Measurements from ENCODE around the gene SNX1.

DNA sequence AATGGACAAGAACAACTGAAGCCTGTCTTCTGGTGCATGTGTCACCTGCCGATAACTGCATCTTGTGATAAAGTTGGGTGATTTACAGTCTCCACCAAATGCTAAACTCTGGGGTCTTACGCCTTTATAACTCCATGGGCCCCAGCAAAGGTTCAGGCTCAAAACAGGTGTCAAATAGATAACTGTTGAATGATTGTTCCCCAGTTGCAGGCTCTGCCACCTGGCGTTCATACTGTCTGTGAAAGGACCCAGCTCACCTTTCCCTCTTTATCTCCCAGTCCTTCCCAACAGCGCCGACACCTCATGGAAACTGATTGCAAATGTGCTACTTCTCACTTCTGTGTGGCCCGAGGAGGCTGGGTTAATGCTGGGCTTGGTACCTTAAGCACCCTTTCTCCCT lies 47.5 kb downstream of the SNX1 start:
- TF ChIP-seq EZH2 (IDR thresholded peaks at IDR 0.05; ENCODE audit: low read length, missing control alignments) = no peak
- TF ChIP-seq, protein P1, sequence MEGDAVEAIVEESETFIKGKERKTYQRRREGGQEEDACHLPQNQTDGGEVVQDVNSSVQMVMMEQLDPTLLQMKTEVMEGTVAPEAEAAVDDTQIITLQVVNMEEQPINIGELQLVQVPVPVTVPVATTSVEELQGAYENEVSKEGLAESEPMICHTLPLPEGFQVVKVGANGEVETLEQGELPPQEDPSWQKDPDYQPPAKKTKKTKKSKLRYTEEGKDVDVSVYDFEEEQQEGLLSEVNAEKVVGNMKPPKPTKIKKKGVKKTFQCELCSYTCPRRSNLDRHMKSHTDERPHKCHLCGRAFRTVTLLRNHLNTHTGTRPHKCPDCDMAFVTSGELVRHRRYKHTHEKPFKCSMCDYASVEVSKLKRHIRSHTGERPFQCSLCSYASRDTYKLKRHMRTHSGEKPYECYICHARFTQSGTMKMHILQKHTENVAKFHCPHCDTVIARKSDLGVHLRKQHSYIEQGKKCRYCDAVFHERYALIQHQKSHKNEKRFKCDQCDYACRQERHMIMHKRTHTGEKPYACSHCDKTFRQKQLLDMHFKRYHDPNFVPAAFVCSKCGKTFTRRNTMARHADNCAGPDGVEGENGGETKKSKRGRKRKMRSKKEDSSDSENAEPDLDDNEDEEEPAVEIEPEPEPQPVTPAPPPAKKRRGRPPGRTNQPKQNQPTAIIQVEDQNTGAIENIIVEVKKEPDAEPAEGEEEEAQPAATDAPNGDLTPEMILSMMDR (conservative IDR thresholded peaks at IDR 0.05 in 1 of 2, IDR thresholded peaks at IDR 0.05 in 1 of 2; ENCODE audit: low read depth in 1 of 2, low read length in 2 of 2) = no peak
